Heart left ventricle (tissue), 16 donors: ENCODE data around the gene SRR. TPM values are rescaled to one million over a fixed set of nuclear protein-coding genes. Genes with fewer than 3 reads are reported as not detected.
A peak's percentile ranks its signal among the peaks of the same experiment; 100 is the strongest.
"Not testable (repeated sequence)": the region's sequence is repeated elsewhere in the genome, so short reads cannot be mapped to it uniquely, and the experiment has no call there.

Experiments used
- ATAC-seq, 4 donors: fragments of 200-7000 bp; cut with Tn5 transposase; one replicate each; pipeline ENCODE4 v1.9.1; 2020 to 2022; ENCODE audit warnings: moderate library complexity in 4 of 4, mild to moderate bottlenecking in 3 of 4, moderate number of reproducible peaks in 1 of 4
- DNase-seq, 5 donors: peaks; one replicate each; pipeline ENCODE4 v3.0.0-alpha.2; 2020
- H3K27ac ChIP-seq, 12 donors: fragments of 200-600 bp; sonication (generic) in 4 of 12; one replicate each; pipeline versions ENCODE4 v1.5.0 to v1.8.0; 2016 to 2022; ENCODE audit warnings: mild to moderate bottlenecking in 2 of 12
- H3K27me3 ChIP-seq, 9 donors: fragments of 200-600 bp; sonication (generic) in 2 of 9; one replicate each; pipeline versions ENCODE4 v1.5.1 to v1.8.0; 2016 to 2022; ENCODE audit warnings: mild to moderate bottlenecking in 3 of 9
- H3K36me3 ChIP-seq, 9 donors: fragments of 200-600 bp; sonication (generic) in 2 of 9; one replicate each; pipeline versions ENCODE4 v1.5.0 to v1.8.0; 2018 to 2022; ENCODE audit warnings: mild to moderate bottlenecking in 2 of 9
- H3K4me1 ChIP-seq, 12 donors: fragments of 200-600 bp; sonication (generic) in 4 of 12; one replicate each; pipeline versions ENCODE4 v1.5.0 to v1.8.0; 2016 to 2022; ENCODE audit warnings: mild to moderate bottlenecking in 3 of 12
- H3K4me3 ChIP-seq, 12 donors: fragments of 200-600 bp; sonication (generic) in 4 of 12; one replicate each; pipeline versions ENCODE4 v1.5.0 to v1.8.0; 2017 to 2022; ENCODE audit warnings: mild to moderate bottlenecking in 9 of 12, moderate library complexity in 4 of 12
- H3K9me3 ChIP-seq, 12 donors: fragments of 200-600 bp; sonication (generic) in 4 of 12; one replicate each; pipeline versions ENCODE4 v1.5.0 to v1.8.0; 2016 to 2022; ENCODE audit warnings: mild to moderate bottlenecking in 1 of 12
- POLR2A ChIP-seq, 2 donors: fragments of 450-650 bp; IDR thresholded peaks; one replicate each; pipeline ENCODE4 v1.6.1; 2017; ENCODE audit warnings: antibody characterized with exemption in 2 of 2, mild to moderate bottlenecking in 2 of 2, moderate library complexity in 2 of 2
- WGBS, 4 donors: extraction: QIAGEN DNeasy Blood & Tissue Kit in 2 of 4; methylation state at CpG; one replicate each; pipeline versions ENCODE4 v1.1.5 to v1.1.7; 2013 to 2018; 5-methylcytosine and 5-hydroxymethylcytosine counted together
- intact Hi-C, 10 donors: fragments of 100-400 bp; cut with DNase I; formaldehyde crosslinking; loops; one replicate each; pipeline versions ENCODE4 v1.11.1 to v1.14.2; 2022
- polyA plus RNA-seq, 2 donors: library from polyadenylated mRNA; stranded (reverse); fragments of 200-250 nt; gene quantifications; one replicate each; pipeline ENCODE4 v1.2.3, GENCODE V29; 2013
- total RNA-seq, 9 donors: library from RNA; depleted of rRNA in 2 of 9; stranded (reverse); fragments of >200 nt in 2 of 9; fragmentation: NEBNext Ultra II Directional in 3 of 9; extraction: Animal tissue kit (Norgen Biotek cat#: 25700) in 3 of 9; gene quantifications; one replicate each; pipeline versions ENCODE4 v1.1.0 to v1.2.4, GENCODE V29; 2016 to 2023
- TF ChIP-seq, protein P1 (sequence below), 12 donors: fragments of 200-600 bp; sonication (generic) in 4 of 12; IDR thresholded peaks; one replicate each; pipeline versions ENCODE4 v1.5.0 to v1.8.0; 2018 to 2022; ENCODE audit warnings: antibody characterized with exemption in 12 of 12, mild to moderate bottlenecking in 5 of 12
- donor health status: ischemic (EF 13 %, LVEDD 7.1; RV severe dilation, severe dysfunction).
- donor health status: healthy with polysubstance abuse.
- donor health status: DM: no; HTN: yes; CAD: no.
- donor health status: DM: no; HTN: no; CAD: no.
- donor health status: ischemic (EF 25% LVEDD 6.9; RV normal size, moderate dysfunction).
- donor health status: ischemic (EF 25% LVEDD 5.7; RV mildly dilated, moderate dysfunction).
- donor health status: healthy.
- donor health status: DM: yes; HTN: yes; CAD: no.
- donor health status: ischemic (EF 35%, LVEDD 5.7; RV mildly dilated, moderate dysfunction).
- donor health status: nonischemic (EF 11% LVEDD 7.7; RV severe dilation, severe dysfunction).
- donor health status: DM: yes; HTN: yes; CAD: no.
- donor health status: PGD.
- donor health status: ischemic (EF 29% LVEDD 5.4; RV normal size, mild dysfunction).
- donor health status: nonischemic (EF 23%, LVEDD 6.1; RV moderate dilation, normal function).

Gene SRR
- total and polyA plus RNA-seq, 11 donors = 2.9 to 19.7 (median 8.6) TPM

DNA sequence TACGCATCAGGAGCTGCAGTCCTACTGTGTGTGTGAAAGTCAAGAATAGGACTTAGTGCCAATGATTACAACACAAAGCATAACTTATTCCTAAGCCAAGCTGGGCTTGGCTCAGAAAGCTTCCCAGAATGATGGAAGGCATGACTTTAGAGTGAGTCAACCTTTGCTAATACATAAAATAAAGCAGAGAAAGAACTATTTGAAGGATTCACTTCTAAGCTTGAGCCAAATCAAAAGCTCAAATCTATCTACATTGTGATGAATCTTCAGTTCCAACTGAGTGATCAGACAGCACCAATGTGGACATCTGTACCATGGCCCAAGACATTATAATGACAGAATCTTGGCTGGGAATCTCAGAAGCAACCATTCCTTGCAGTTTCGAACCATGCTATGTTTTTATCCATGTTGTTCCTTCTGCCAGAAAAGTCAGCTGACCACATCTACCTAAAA lies 41.6 kb upstream of the SRR start:
- ATAC-seq = peak in 2 of 4 donors; percentile 46 to 54
- no peak for DNase-seq
- no peaks in the 10 kb centered on the region for H3K9me3 ChIP-seq
- WGBS, 4 donors = 71 to 86% (median 84%) methylated on average over 2 of the region's 2 CpGs
- H3K4me1 ChIP-seq = peaks cover 0 to 49% (median 10%) of the 10 kb centered on the region in 12 donors
- H3K36me3 ChIP-seq = peaks cover 0 to 22% (median under 1%) of the 10 kb centered on the region in 9 donors
- intact Hi-C loops = no loop called here
- H3K4me3 ChIP-seq = no peak overlapping the region
- no peaks in the 10 kb centered on the region for H3K27me3 ChIP-seq
- TF ChIP-seq, protein P1, sequence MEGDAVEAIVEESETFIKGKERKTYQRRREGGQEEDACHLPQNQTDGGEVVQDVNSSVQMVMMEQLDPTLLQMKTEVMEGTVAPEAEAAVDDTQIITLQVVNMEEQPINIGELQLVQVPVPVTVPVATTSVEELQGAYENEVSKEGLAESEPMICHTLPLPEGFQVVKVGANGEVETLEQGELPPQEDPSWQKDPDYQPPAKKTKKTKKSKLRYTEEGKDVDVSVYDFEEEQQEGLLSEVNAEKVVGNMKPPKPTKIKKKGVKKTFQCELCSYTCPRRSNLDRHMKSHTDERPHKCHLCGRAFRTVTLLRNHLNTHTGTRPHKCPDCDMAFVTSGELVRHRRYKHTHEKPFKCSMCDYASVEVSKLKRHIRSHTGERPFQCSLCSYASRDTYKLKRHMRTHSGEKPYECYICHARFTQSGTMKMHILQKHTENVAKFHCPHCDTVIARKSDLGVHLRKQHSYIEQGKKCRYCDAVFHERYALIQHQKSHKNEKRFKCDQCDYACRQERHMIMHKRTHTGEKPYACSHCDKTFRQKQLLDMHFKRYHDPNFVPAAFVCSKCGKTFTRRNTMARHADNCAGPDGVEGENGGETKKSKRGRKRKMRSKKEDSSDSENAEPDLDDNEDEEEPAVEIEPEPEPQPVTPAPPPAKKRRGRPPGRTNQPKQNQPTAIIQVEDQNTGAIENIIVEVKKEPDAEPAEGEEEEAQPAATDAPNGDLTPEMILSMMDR (IDR thresholded peaks at IDR 0.05) = no peak
- TF ChIP-seq POLR2A (IDR thresholded peaks at IDR 0.05) = no peak
- peak overlapping the region in 2 of 12 donors; percentile 58 to 85 for H3K27ac ChIP-seq

DNA sequence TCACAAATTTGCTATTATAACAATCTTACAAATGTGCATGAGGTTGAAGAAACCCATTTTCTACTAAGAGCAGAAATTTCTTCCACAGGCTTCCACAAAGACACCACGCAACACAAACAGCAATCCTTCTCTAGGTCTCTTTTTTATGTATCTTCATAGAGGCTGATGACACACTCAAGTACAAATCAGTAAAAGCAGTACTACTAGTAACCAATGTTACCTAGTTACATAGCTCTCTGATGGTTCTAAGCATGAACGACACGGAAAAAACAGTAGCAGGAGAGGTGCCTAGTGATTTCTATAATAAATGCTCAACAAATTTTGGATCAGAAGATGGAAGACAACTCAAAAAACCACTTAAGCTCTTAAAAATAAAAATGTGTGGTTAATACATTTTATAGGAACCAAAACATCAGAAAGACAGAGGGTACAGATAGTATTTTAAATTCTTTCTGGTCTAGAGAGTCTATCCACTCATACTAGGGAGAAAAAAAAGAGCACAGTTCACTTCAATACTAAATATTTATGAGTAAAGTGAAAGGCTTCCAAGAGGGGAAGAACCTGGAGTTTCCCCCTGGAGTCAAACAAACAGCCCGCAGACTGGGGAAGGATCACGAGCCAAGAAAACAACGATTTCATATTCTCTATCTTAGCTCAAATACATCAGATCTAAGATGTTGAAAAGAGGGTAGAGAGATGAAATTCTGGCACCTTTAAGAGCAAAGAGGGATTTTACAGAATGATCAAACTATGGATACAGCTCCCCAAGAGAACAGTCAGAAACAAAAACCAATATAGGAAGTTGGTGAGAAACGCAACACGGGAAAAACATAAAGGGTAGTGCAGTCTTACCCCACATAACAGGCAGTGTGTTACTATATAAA lies 40.3 kb upstream of the SRR start:
- peaks cover 0 to 53% (median 10%) of the 10 kb centered on the region in 12 donors for H3K4me1 ChIP-seq
- H3K27me3 ChIP-seq = no peaks in the 10 kb centered on the region
- TF ChIP-seq POLR2A (IDR thresholded peaks at IDR 0.05) = no peak
- TF ChIP-seq, protein P1 (IDR thresholded peaks at IDR 0.05) = no peak
- intact Hi-C loops = no loop called here
- no peak for ATAC-seq
- H3K4me3 ChIP-seq = no peak overlapping the region
- 73 to 82% (median 79%) methylated on average over 8 of the region's 8 CpGs for WGBS, 4 donors
- H3K9me3 ChIP-seq = no peaks in the 10 kb centered on the region
- DNase-seq = no peak
- peak overlapping the region in 2 of 12 donors; percentile 58 to 85 for H3K27ac ChIP-seq
- H3K36me3 ChIP-seq = peaks cover 0 to 26% (median 13%) of the 10 kb centered on the region in 9 donors

DNA sequence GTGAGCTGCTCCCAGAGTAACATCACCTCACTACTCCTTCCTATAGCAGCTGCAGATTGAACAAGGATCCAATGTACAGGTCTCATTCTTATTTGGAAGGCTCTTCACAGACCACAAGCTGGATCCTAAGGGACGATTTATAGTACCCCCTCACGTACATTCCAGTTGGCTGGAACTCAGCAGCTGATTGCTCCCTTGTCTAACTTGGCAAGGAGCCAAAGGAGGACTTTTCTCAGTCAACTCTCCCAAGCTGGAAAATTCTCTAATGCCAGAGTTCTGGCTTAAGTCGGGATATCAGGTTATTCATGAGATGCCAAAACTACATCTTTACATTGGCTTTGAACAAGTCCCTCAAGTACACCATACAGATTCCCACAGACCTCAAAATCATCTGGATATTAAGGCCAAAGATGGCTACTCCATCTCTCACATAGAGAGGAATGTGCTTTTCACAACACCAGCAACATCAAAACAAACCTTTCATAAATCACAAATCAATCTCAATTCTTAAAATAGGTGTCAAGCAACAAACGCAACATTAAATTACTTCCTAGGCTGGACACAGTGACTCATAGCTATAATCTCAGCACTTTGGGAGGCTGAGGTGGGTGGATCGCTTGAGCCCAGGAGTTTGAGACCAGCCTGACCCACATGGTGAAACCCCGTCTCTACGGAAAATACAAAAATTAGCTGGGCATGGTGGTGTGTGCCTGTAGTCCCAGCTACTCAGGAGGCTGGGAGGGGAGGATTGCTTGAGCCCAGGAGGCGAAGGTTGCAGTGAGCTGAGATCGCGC lies 39.5 kb upstream of the SRR start:
- peak in 1 of 4 donors; percentile 20 for ATAC-seq
- no peaks in the 10 kb centered on the region for H3K27me3 ChIP-seq
- intact Hi-C loops = no loop called here
- 74 to 76% (median 75%) methylated on average over 10 of the region's 10 CpGs for WGBS, 4 donors
- H3K9me3 ChIP-seq = no peaks in the 10 kb centered on the region
- H3K27ac ChIP-seq = peak overlapping the region in 2 of 12 donors; percentile 58 to 85
- peaks cover 0 to 49% (median 10%) of the 10 kb centered on the region in 12 donors for H3K4me1 ChIP-seq
- peaks cover 0 to 29% (median 13%) of the 10 kb centered on the region in 9 donors for H3K36me3 ChIP-seq
- no peak for DNase-seq
- H3K4me3 ChIP-seq = no peak overlapping the region
- TF ChIP-seq, protein P1 (IDR thresholded peaks at IDR 0.05) = no peak
- TF ChIP-seq POLR2A (IDR thresholded peaks at IDR 0.05) = no peak

DNA sequence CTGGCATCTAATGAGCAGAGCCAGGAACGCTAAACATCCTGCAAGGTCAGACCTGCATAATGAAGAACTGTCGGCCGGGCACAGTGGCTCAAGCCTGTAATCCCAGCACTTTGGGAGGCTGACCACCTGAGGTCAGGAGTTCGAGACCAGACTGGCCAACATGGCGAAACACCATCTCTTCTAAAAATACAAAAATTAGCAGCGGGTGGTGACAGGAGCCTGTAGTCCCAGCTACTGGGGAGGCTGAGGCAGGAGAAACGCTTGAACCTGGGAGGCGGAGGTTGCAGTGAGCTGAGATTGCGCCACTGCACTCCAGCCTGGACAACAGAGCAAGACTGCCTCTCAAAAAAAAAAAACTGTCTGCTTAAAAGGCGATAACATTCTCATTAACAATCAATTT lies 38.6 kb upstream of the SRR start:
- DNase-seq, H3K4me3 ChIP-seq, H3K9me3 ChIP-seq, intact Hi-C loops, ATAC-seq, H3K27me3 ChIP-seq: not testable (repeated sequence)
- peaks cover 0 to 34% (median 14%) of the 10 kb centered on the region in 9 donors for H3K36me3 ChIP-seq
- peak overlapping the region in 2 of 12 donors; percentile 2 to 85 for H3K27ac ChIP-seq
- 96 to 98% (median 96%) methylated on average over 10 of the region's 10 CpGs for WGBS, 4 donors
- peaks cover 0 to 41% (median 10%) of the 10 kb centered on the region in 12 donors for H3K4me1 ChIP-seq
